Measurements from ENCODE around the gene PCP2. TPM values are rescaled to one million over a fixed set of nuclear protein-coding genes. Genes with fewer than 3 reads are reported as not detected.
"Not testable (repeated sequence)": the region's sequence is repeated elsewhere in the genome, so short reads cannot be mapped to it uniquely, and the experiment has no call there.

The PCP2 gene
- total RNA-seq, 4 donors from 2014 or later, result 2.3 to 13.4 (median 7.8) TPM; not detected in 1

DNA sequence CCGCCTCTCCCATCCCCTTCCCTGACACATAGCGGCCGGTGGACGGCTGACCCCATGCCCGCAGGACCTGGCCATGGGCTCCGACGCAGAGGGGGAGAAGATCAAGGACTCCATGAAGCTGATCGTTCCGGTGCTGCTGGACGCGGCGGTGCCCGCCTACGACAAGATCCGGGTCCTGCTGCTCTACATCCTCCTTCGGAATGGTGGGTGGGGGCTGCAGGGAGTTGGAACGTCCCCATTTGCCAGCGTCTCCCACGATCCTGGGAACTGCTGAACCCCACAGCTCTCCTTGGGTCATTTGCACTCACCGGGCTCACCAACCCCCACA is 11.0 kb upstream of the PCP2 start:
- H3K4me1 ChIP-seq, result no peaks in the 10 kb centered on the region
- TF ChIP-seq, protein P1, sequence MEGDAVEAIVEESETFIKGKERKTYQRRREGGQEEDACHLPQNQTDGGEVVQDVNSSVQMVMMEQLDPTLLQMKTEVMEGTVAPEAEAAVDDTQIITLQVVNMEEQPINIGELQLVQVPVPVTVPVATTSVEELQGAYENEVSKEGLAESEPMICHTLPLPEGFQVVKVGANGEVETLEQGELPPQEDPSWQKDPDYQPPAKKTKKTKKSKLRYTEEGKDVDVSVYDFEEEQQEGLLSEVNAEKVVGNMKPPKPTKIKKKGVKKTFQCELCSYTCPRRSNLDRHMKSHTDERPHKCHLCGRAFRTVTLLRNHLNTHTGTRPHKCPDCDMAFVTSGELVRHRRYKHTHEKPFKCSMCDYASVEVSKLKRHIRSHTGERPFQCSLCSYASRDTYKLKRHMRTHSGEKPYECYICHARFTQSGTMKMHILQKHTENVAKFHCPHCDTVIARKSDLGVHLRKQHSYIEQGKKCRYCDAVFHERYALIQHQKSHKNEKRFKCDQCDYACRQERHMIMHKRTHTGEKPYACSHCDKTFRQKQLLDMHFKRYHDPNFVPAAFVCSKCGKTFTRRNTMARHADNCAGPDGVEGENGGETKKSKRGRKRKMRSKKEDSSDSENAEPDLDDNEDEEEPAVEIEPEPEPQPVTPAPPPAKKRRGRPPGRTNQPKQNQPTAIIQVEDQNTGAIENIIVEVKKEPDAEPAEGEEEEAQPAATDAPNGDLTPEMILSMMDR (IDR thresholded peaks at IDR 0.05), result no peak
- no peak for TF ChIP-seq POLR2A (IDR thresholded peaks at IDR 0.05)
- peaks cover 0 to 44% (median 0%) of the 10 kb centered on the region in 3 donors for H3K36me3 ChIP-seq
- no peak overlapping the region for H3K4me3 ChIP-seq
- no peak overlapping the region for H3K27ac ChIP-seq
- no peak for DNase-seq
- no peaks in the 10 kb centered on the region for H3K9me3 ChIP-seq
- H3K27me3 ChIP-seq, result no peaks in the 10 kb centered on the region

DNA sequence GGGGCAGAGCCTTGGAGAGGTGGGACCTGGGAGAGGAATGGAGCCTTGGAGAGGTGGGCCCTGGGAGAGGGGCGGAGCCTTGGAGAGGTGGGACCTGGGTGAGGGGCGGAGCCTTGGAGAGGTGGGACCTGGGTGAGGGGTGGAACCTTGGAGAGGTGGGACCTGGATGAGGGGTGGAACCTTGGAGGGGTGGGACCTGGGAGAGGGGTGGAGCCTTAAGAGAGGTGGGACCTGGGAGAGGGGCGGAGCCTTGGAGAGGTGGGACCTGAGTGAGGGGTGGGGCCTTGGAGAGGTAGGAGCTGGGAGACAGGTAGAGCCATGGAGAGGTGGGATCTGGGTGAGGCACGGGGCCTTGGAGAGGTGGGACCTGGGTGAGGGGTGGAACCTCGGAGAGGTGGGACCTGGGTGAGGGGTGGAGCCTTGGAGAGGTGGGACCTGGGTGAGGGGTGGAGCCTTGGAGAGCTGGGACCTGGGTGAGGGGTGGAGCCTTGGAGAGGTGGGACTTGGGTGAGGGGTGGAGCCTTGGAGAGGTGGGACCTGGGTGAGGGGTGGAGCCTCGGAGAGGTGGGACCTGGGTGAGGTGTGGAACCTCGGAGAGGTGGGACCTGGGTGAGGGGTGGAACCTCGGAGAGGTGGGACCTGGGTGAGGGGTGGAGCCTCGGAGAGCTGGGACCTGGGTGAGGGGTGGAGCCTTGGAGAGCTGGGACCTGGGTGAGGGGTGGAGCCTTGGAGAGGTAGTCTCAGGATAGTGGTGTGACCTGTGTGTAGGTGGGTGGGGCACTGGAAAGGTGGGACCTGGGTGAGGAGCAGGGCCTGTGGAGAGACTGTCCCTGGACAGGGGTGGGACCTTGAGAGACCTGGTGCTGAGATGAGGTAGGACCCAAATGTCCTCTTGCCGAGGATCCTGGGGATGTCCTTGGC is 10.4 kb upstream of the PCP2 start:
- H3K4me1 ChIP-seq, H3K27ac ChIP-seq, DNase-seq, H3K4me3 ChIP-seq, H3K9me3 ChIP-seq, H3K27me3 ChIP-seq: not testable (repeated sequence)
- H3K36me3 ChIP-seq, result peaks cover 0 to 44% (median 0%) of the 10 kb centered on the region in 3 donors

DNA sequence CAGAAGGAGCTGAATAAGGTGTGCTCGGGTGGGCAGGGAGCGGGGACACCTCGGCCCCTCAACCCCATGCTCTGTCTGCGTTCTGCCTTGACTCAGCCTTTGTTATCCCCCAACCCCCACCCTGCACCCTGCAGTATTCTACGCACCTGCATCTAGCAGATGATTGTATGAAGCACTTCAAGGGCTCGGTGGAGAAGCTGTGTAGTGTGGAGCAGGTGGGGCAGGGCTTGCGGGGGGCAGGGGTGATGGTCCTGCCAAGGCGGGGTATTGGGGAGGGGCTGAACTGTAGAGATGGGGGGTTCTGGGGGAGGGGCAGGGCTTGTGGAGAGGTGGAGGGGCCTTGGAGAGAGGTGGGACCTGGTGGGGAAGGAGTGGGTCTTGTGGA is 9.5 kb upstream of the PCP2 start:
- H3K4me3 ChIP-seq, result no peak overlapping the region
- peaks cover 0 to under 1% (median 0%) of the 10 kb centered on the region in 4 donors for H3K4me1 ChIP-seq
- no peaks in the 10 kb centered on the region for H3K27me3 ChIP-seq
- TF ChIP-seq, protein P1 (IDR thresholded peaks at IDR 0.05), result no peak
- H3K27ac ChIP-seq, result no peak overlapping the region
- H3K36me3 ChIP-seq, result peaks cover 0 to 44% (median 0%) of the 10 kb centered on the region in 3 donors
- H3K9me3 ChIP-seq, result no peaks in the 10 kb centered on the region
- no peak for DNase-seq

DNA sequence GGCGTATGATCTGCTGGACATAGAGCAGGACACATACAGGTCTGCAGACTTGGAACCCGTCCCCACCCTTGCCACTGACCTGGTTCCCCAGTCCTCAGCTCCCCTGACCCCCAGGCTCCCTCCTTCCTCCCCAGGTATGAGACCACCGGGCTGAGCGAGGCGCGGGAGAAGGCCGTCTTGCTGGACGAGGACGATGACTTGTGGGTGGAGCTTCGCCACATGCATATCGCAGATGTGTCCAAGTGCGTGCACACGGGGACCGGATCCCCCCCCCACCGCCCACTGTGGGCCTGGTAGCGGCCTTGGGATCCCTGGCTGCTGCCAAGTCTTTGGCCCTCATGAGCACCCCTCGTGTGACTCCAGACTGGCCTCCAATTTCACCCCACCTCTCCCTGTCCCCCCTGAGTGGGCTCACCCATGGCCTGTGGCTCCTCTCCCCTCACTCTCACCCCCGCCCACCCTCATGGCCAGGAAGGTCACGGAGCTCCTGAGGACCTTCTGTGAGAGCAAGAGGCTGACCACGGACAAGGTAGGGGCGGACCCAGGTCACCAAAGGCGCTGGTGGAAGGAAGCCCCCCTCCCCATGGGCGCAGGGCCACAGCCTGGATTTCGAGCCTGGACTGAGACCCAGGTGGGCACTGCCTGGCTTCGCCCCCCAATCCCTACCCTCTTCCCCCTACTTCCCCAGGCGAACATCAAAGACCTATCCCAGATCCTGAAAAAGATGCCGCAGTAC is 8.9 kb upstream of the PCP2 start:
- TF ChIP-seq POLR2A (IDR thresholded peaks at IDR 0.05), result no peak
- TF ChIP-seq, protein P1 (IDR thresholded peaks at IDR 0.05), result no peak
- Histone ChIP-seq H3K27me3 (no peaks in the 10 kb centered on the region), H3K9me3 (no peaks in the 10 kb centered on the region), H3K27ac (no peak overlapping the region), H3K4me1 (peaks cover 0 to 6% (median 1%) of the 10 kb centered on the region in 4 donors), H3K36me3 (peaks cover 0 to 40% (median 0%) of the 10 kb centered on the region in 3 donors), H3K4me3 (no peak overlapping the region)
- DNase-seq, result no peak

DNA sequence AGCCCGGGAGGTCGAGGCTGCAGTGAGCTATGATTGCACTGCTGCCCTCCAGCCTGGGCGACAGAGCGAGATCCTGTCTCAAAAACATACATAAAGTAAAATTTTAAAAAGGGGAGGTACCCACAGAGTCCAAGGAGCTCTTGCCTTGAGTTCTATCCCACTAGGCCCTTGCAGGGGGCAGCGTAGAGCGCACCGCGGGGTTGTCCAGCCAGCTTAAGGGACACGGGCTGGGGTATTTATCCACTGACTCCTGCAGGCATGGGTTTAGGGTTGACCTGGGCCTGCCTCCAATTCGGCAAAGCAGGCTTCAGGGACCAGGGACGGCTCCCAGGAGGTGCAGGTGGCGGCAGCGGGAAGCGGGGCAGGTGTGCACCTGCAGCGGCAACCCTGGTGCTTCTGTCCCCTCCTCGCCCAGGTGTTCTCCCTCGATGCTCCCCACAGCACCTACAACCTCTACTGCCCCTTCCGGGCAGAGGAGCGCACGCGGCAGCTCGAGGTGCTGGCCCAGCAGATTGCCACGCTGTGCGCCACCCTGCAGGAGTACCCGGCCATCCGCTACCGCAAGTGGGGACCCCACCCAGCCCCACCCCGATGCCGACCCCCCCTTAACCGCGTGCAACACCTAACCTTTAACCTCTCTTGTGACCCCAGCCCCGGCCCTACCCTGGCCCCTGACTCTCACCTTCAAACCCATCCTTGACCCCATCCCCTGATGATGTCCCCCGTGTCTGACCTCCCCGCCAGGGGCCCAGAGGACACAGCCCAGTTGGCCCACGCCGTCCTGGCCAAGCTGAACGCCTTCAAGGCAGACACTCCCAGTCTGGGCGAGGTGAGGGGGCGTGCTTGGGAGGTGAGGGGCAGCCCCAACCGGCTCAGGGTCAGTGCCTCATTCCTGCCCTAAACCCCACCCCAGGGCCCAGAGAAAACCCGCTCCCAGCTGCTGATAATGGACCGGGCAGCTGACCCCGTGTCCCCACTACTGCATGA is 8.1 kb upstream of the PCP2 start:
- Histone ChIP-seq H3K4me1 (peaks cover 0 to 8% (median 3%) of the 10 kb centered on the region in 4 donors), H3K27ac (no peak overlapping the region), H3K27me3 (no peaks in the 10 kb centered on the region), H3K9me3 (no peaks in the 10 kb centered on the region), H3K36me3 (peaks cover 0 to 33% (median 0%) of the 10 kb centered on the region in 3 donors), H3K4me3 (no peak overlapping the region)
- no peak for TF ChIP-seq POLR2A (IDR thresholded peaks at IDR 0.05)
- TF ChIP-seq, protein P1 (IDR thresholded peaks at IDR 0.05), result no peak
- DNase-seq, result no peak

Measured in Peyer's patch (tissue), 4 donors.